Gastrocnemius medialis (tissue), 4 donors: ENCODE measurements around the gene GOLGA1.
"Not testable (repeated sequence)": the region's sequence is repeated elsewhere in the genome, so short reads cannot be mapped to it uniquely, and the experiment has no call there.

ENCODE experiments used
- CTCF ChIP-seq, 5 experiments: fragments of 450-650 bp in 3 of 5; fragments of 200-600 bp in 2 of 5; sonication (generic) in 2 of 5; IDR thresholded peaks in 4 of 5; conservative IDR thresholded peaks in 1 of 5; 1 replicate in 4 of 5; 2 replicates in 1 of 5; pipeline ENCODE4 v1.5.1; 2016 to 2019; ENCODE audit warnings: antibody characterized with exemption in 5 of 5, mild to moderate bottlenecking in 3 of 5, moderate library complexity in 3 of 5
- POLR2A ChIP-seq, 2 donors: fragments of 450-650 bp; IDR thresholded peaks; one replicate each; pipeline ENCODE4 v1.6.1; 2017; ENCODE audit warnings: antibody characterized with exemption in 2 of 2, mild to moderate bottlenecking in 2 of 2, moderate library complexity in 2 of 2

- TF ChIP-seq CTCF (IDR thresholded peaks at IDR 0.05 in 4 of 5, conservative IDR thresholded peaks at IDR 0.05 in 1 of 5); POLR2A (IDR thresholded peaks at IDR 0.05): not testable (repeated sequence)
Measured at GRCh38 chr9:124846467-124846866, 94.4 kb downstream of the GOLGA1 start.
